Neural progenitor cell (in vitro differentiated cells): ENCODE data around the gene CCL24. TPM values are rescaled to one million over a fixed set of nuclear protein-coding genes. Genes with fewer than 3 reads are reported as not detected.
"Not testable (repeated sequence)": the region's sequence is repeated elsewhere in the genome, so short reads cannot be mapped to it uniquely, and the experiment has no call there.

Source experiments
- DNase-seq: peaks from one replicate; pipeline ENCODE4 v3.0.0-alpha.2; 2016; ENCODE audit warnings: low spot score
- H2AFZ ChIP-seq: fragments of 200-600 bp; sonication (generic); replicated peaks from 2 replicates; pipeline ENCODE4 v1.6.1; 2016; ENCODE audit warnings: antibody characterized with exemption
- H3F3A ChIP-seq: fragments of 200-600 bp; sonication (generic); 2 replicates; pipeline ENCODE4 v1.6.1; 2016; ENCODE audit warnings: antibody characterized with exemption, low read depth
- H3K27ac ChIP-seq: fragments of 200-600 bp; sonication (generic); 2 replicates; pipeline ENCODE4 v1.5.1; 2016; ENCODE audit warnings: mild to moderate bottlenecking
- H3K27me3 ChIP-seq: fragments of 200-600 bp; sonication (generic); 2 replicates; pipeline ENCODE4 v1.6.1; 2016; ENCODE audit warnings: mild to moderate bottlenecking, moderate library complexity
- H3K36me3 ChIP-seq: fragments of 200-600 bp; sonication (generic); 2 replicates; pipeline ENCODE4 v1.5.1; 2016
- H3K4me1 ChIP-seq: fragments of 200-600 bp; sonication (generic); 2 replicates; pipeline ENCODE4 v1.6.1; 2016; ENCODE audit warnings: mixed run types
- H3K4me2 ChIP-seq: fragments of 200-600 bp; sonication (generic); 2 replicates; pipeline ENCODE4 v1.6.1; 2016
- H3K4me3 ChIP-seq: fragments of 200-600 bp; sonication (generic); 2 replicates; pipeline ENCODE4 v1.5.1; 2016
- H3K79me2 ChIP-seq: fragments of 200-600 bp; sonication (generic); 2 replicates; pipeline ENCODE4 v1.6.1; 2016; ENCODE audit warnings: low read depth
- H3K9ac ChIP-seq: fragments of 200-600 bp; sonication (generic); 2 replicates; pipeline ENCODE4 v1.6.1; 2016
- H3K9me3 ChIP-seq: fragments of 200-600 bp; sonication (generic); 2 replicates; pipeline ENCODE4 v1.5.1; 2016; ENCODE audit warnings: low read depth
- H4K20me1 ChIP-seq: fragments of 200-600 bp; sonication (generic); 2 replicates; pipeline ENCODE4 v1.6.1; 2016; ENCODE audit warnings: low read depth
- H3K27ac Mint-ChIP-seq: 3 replicates; pipeline ENCODE4 v1.8.0; 2021; ENCODE audit warnings: mixed read lengths
- H3K27me3 Mint-ChIP-seq: 2 replicates; pipeline ENCODE4 v1.8.0; 2022; ENCODE audit warnings: low read depth, mild to moderate bottlenecking, inconsistent platforms, moderate library complexity, mixed read lengths; ENCODE audit not compliant: insufficient read depth
- H3K36me3 Mint-ChIP-seq: 3 replicates; pipeline ENCODE4 v1.8.0; 2021; ENCODE audit warnings: mixed read lengths
- H3K4me1 Mint-ChIP-seq: 3 replicates; pipeline ENCODE4 v1.8.0; 2021; ENCODE audit warnings: mixed read lengths
- H3K4me3 Mint-ChIP-seq: 3 replicates; pipeline ENCODE4 v1.8.0; 2021; ENCODE audit warnings: mild to moderate bottlenecking, moderate library complexity, mixed read lengths
- H3K9me3 Mint-ChIP-seq: 3 replicates; pipeline ENCODE4 v1.8.0; 2020; ENCODE audit warnings: mixed read lengths
- EZH2 ChIP-seq: fragments of 200-600 bp; sonication (generic); IDR thresholded peaks from 2 replicates; pipeline ENCODE4 v1.6.1; 2017; ENCODE audit warnings: antibody characterized with exemption, mild to moderate bottlenecking, moderate library complexity
- EZH2phosphoT487 ChIP-seq: fragments of 200-600 bp; sonication (generic); IDR thresholded peaks from 2 replicates; pipeline ENCODE4 v1.6.1; 2017; ENCODE audit warnings: antibody characterized with exemption
- total RNA-seq: library from RNA; depleted of rRNA; stranded (reverse); fragments of >200 nt; gene quantifications from 2 replicates; pipeline ENCODE4 v1.2.3, GENCODE V29; 2015; ENCODE audit warnings: low replicate concordance
- TF ChIP-seq, protein P1 (sequence below): fragments of 200-600 bp; sonication (generic); IDR thresholded peaks from 2 replicates; pipeline ENCODE4 v1.5.1; 2017; ENCODE audit warnings: antibody characterized with exemption, mild to moderate bottlenecking

CCL24 gene
- total RNA-seq, 1 donor from 2014 or later = not detected

GRCh38 chr7:75795831-75796285, 17.7 kb downstream of the CCL24 start:
- Histone ChIP-seq H3K9me3 (no peaks in the 10 kb centered on the region), H3K27me3 (peaks cover 3% of the 10 kb centered on the region), H3K36me3 (no peaks in the 10 kb centered on the region), H3K27ac (no peak overlapping the region), H4K20me1 (no peaks in the 10 kb centered on the region), H2AFZ (no peak overlapping the region), H3K4me2 (no peak overlapping the region), H3F3A (no peaks in the 10 kb centered on the region), H3K4me3 (no peak overlapping the region), H3K79me2 (no peaks in the 10 kb centered on the region), H3K9ac (no peak overlapping the region), H3K4me1 (no peaks in the 10 kb centered on the region)
- Mint-ChIP-seq H3K9me3 (no peaks in the 10 kb centered on the region), H3K4me3 (no peak overlapping the region), H3K4me1 (peaks cover 8% of the 10 kb centered on the region), H3K36me3 (no peaks in the 10 kb centered on the region), H3K27me3 (peaks cover 9% of the 10 kb centered on the region), H3K27ac (no peak overlapping the region)
- no peak for TF ChIP-seq EZH2
- TF ChIP-seq, protein P1, sequence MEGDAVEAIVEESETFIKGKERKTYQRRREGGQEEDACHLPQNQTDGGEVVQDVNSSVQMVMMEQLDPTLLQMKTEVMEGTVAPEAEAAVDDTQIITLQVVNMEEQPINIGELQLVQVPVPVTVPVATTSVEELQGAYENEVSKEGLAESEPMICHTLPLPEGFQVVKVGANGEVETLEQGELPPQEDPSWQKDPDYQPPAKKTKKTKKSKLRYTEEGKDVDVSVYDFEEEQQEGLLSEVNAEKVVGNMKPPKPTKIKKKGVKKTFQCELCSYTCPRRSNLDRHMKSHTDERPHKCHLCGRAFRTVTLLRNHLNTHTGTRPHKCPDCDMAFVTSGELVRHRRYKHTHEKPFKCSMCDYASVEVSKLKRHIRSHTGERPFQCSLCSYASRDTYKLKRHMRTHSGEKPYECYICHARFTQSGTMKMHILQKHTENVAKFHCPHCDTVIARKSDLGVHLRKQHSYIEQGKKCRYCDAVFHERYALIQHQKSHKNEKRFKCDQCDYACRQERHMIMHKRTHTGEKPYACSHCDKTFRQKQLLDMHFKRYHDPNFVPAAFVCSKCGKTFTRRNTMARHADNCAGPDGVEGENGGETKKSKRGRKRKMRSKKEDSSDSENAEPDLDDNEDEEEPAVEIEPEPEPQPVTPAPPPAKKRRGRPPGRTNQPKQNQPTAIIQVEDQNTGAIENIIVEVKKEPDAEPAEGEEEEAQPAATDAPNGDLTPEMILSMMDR = no peak
- no peak for TF ChIP-seq EZH2phosphoT487
- no peak for DNase-seq

DNA sequence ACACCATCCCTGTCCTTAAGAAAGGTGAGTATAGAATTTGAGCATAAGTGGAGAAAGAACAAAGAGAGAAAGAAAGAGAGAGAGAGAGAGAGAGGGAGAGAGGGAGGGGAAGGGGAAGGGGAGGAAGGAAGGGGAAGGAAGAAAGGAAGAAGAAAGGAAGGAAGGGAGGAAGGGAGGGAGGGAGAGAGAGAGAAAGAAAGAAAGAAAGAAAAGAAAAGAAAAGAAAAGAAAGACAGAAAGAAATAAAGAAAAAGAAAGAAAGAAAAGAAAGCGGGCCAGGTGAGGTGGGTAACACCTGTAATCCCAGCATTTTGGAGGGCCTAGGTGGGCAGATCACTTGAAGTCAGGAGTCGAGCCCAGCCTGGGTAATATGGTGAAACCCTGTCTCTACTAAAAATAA, 19.9 kb downstream of the CCL24 start:
- Histone ChIP-seq H3K9me3 (no peaks in the 10 kb centered on the region), H3K79me2 (no peaks in the 10 kb centered on the region), H3K4me3 (no peak overlapping the region), H3F3A (peaks cover 3% of the 10 kb centered on the region), H4K20me1 (no peaks in the 10 kb centered on the region), H3K36me3 (no peaks in the 10 kb centered on the region), H3K4me1 (peaks cover under 1% of the 10 kb centered on the region), H2AFZ (no peak overlapping the region), H3K9ac (no peak overlapping the region), H3K27me3 (no peaks in the 10 kb centered on the region), H3K4me2 (no peak overlapping the region), H3K27ac (no peak overlapping the region)
- DNase-seq = no peak
- no peak overlapping the region for H3K27ac Mint-ChIP-seq
- H3K4me3 Mint-ChIP-seq = no peak overlapping the region
- TF ChIP-seq, protein P1 = no peak
- TF ChIP-seq EZH2 (no peak), EZH2phosphoT487 (no peak)
- peaks cover 6% of the 10 kb centered on the region for H3K27me3 Mint-ChIP-seq
- H3K36me3 Mint-ChIP-seq = no peaks in the 10 kb centered on the region
- peaks cover 8% of the 10 kb centered on the region for H3K4me1 Mint-ChIP-seq
- no peaks in the 10 kb centered on the region for H3K9me3 Mint-ChIP-seq

DNA sequence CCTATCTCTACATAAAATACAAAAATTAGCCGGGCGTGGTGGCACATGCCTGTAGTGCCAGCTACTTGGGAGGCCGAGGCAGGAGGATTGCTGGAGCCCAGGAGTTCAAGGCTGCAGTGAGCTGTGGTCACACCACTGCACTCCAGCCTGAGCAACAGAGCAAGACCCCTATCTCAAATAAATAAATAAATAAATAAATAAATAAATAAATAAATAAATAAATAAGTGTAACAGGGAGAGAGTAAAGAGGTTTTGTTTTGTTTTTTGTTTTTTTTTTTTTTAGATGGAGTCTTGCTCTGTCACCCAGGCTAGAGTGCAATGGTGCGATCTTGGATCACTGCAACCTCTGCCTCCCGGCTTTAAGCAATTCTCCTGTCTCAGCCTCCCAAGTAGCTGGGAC, 21.0 kb downstream of the CCL24 start:
- not testable (repeated sequence) for H2AFZ ChIP-seq, H3K27ac Mint-ChIP-seq, H3K79me2 ChIP-seq, H3K36me3 Mint-ChIP-seq, H3K27me3 Mint-ChIP-seq, H3K4me3 ChIP-seq, H3K4me3 Mint-ChIP-seq, DNase-seq, H3K9ac ChIP-seq, H3K9me3 Mint-ChIP-seq, H3K4me2 ChIP-seq, H3K9me3 ChIP-seq, H3K4me1 Mint-ChIP-seq, H3K36me3 ChIP-seq, H3K27ac ChIP-seq, H3K27me3 ChIP-seq, H4K20me1 ChIP-seq
- H3K4me1 ChIP-seq = peaks cover 12% of the 10 kb centered on the region
- peaks cover 14% of the 10 kb centered on the region for H3F3A ChIP-seq

GRCh38 chr7:75789361-75789924, 24.2 kb downstream of the CCL24 start:
- Histone ChIP-seq H4K20me1 (no peaks in the 10 kb centered on the region), H3K4me1 (peaks cover 12% of the 10 kb centered on the region), H3F3A (peaks cover 15% of the 10 kb centered on the region), H3K27ac (no peak overlapping the region), H3K4me3 (no peak overlapping the region), H2AFZ (no peak overlapping the region), H3K79me2 (no peaks in the 10 kb centered on the region), H3K36me3 (no peaks in the 10 kb centered on the region), H3K9ac (no peak overlapping the region), H3K9me3 (no peaks in the 10 kb centered on the region), H3K27me3 (no peaks in the 10 kb centered on the region), H3K4me2 (no peak overlapping the region)
- Mint-ChIP-seq H3K27ac (no peak overlapping the region), H3K27me3 (peaks cover 2% of the 10 kb centered on the region), H3K4me1 (peaks cover 4% of the 10 kb centered on the region), H3K4me3 (no peak overlapping the region), H3K36me3 (no peaks in the 10 kb centered on the region), H3K9me3 (no peaks in the 10 kb centered on the region)
- DNase-seq = no peak
- TF ChIP-seq EZH2phosphoT487 = no peak
- TF ChIP-seq EZH2 = no peak
- TF ChIP-seq, protein P1 = no peak

DNA sequence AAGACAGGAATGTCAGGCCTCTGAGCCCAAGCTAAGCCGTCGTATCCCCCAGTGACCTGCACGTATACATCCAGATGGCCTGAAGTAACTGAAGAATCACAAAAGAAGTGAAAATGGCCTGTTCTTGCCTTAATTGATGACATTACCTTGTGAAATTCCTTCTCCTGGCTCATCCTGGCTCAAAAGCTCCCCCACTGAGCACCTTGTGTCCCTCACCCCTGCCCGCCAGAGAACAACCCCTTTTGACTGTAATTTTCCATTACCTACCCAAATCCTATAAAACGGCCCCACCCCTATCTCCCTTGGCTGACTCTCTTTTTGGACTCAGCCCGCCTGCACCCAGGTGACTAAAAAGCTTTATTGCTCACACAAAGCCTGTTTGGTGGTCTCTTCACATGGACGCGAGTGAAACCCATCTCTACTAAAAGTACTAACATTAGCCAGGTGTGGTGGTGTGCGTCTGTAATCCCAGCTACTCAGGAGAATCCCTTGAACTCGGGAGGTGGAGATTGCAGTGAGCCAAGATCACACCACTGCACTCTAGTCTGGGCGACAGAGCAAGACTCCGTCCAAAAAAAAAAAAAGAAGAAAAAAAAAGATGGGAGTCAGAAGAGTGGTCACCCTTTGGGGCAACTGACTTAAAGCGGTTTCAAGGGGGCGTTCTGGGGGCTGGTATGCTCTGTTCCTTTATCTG, 25.3 kb downstream of the CCL24 start:
- not testable (repeated sequence) for H4K20me1 ChIP-seq, H3K4me1 Mint-ChIP-seq, H3K27me3 Mint-ChIP-seq, H3K36me3 ChIP-seq, H3K9me3 ChIP-seq, H3K9ac ChIP-seq, H3K4me3 Mint-ChIP-seq, H3K79me2 ChIP-seq, DNase-seq, H3K27me3 ChIP-seq, H3K36me3 Mint-ChIP-seq, H2AFZ ChIP-seq, H3K27ac ChIP-seq, H3K9me3 Mint-ChIP-seq, H3K27ac Mint-ChIP-seq
- peak overlapping the region; percentile 3 for H3K4me3 ChIP-seq
- peak overlapping the region; percentile 64 for H3K4me2 ChIP-seq
- peaks cover 15% of the 10 kb centered on the region for H3F3A ChIP-seq
- peaks cover 12% of the 10 kb centered on the region for H3K4me1 ChIP-seq
